GM10266 (cell line): ENCODE data around the gene KYAT1.

Source experiments
- DNase-seq: peaks from one replicate; pipeline ENCODE4 v3.0.0; 2012; ENCODE audit errors: extremely low spot score
- CTCF ChIP-seq: IDR thresholded peaks from 2 replicates; pipeline ENCODE4 v1.5.1; 2012; ENCODE audit warnings: mild to moderate bottlenecking, low read depth; ENCODE audit not compliant: control insufficient read depth, insufficient read depth; ENCODE audit errors: missing control alignments

KYAT1 gene

GRCh38 chr9:128920381-128921058 is 38.8 kb upstream of the KYAT1 start, which contains the start of gene PHYHD1:
Gene PHYHD1 (plus strand): TSS chr9:128920982. CDS start chr9:128922324, 1,342 bp downstream.
- no peak for DNase-seq
- no peak for TF ChIP-seq CTCF

- no peak for TF ChIP-seq CTCF
- DNase-seq, result no peak
These were observed 37.8 kb upstream of the KYAT1 start for GRCh38 chr9:128919402-128920089.

- no peak for TF ChIP-seq CTCF
- DNase-seq, result no peak
These were observed 37.2 kb upstream of the KYAT1 start for GRCh38 chr9:128918921-128919320.

GRCh38 chr9:128917151-128917849 is 35.5 kb upstream of the KYAT1 start:
- no peak for DNase-seq

GRCh38 chr9:128916745-128917144 is 35.0 kb upstream of the KYAT1 start:
- no peak for TF ChIP-seq CTCF
- DNase-seq, result no peak

More at GRCh38 chr9:128917151-128917849, 35.5 kb upstream of the KYAT1 start:
- TF ChIP-seq CTCF, result no peak

GRCh38 chr9:128916204-128916603 is 34.5 kb upstream of the KYAT1 start:
- DNase-seq, result no peak
- no peak for TF ChIP-seq CTCF
